Adrenal gland (tissue), 12 donors: ENCODE measurements around the gene CNTN4. TPM values are rescaled to one million over a fixed set of nuclear protein-coding genes. Genes with fewer than 3 reads are reported as not detected.

Experiments used
- DNase-seq, 7 donors: peaks; one replicate each; pipeline ENCODE4 v3.0.0-alpha.2; 2019 to 2020
- H3K27ac ChIP-seq, 5 donors: fragments of 200-600 bp; sonication (generic) in 4 of 5; 1 replicate in 3 of 5; 2 replicates in 2 of 5; pipeline versions ENCODE4 v1.5.1 to v1.8.0; 2016 to 2020; ENCODE audit warnings: mild to moderate bottlenecking in 1 of 5
- H3K27me3 ChIP-seq: fragments of 200-600 bp; 2 replicates; pipeline ENCODE4 v1.8.0; 2021
- H3K36me3 ChIP-seq, 2 donors: fragments of 200-600 bp; replicated peaks in 1 of 2; 1 replicate in 1 of 2; 2 replicates in 1 of 2; pipeline versions ENCODE4 v1.5.1 to v1.8.0; 2018 to 2022
- H3K4me1 ChIP-seq, 2 donors: fragments of 200-600 bp; replicated peaks in 1 of 2; 1 replicate in 1 of 2; 2 replicates in 1 of 2; pipeline versions ENCODE4 v1.5.1 to v1.8.0; 2018 to 2021
- H3K4me3 ChIP-seq, 4 donors: fragments of 200-600 bp; sonication (generic) in 3 of 4; one replicate each; pipeline ENCODE4 v1.5.1; 2016 to 2018
- H3K9me3 ChIP-seq, 3 donors: fragments of 200-600 bp; sonication (generic) in 1 of 3; replicated peaks in 1 of 3; 1 replicate in 2 of 3; 2 replicates in 1 of 3; pipeline versions ENCODE4 v1.5.1 to v1.8.0; 2016 to 2021
- POLR2A ChIP-seq, 2 donors: fragments of 450-650 bp; IDR thresholded peaks; one replicate each; pipeline ENCODE4 v1.6.1; 2017; ENCODE audit warnings: antibody characterized with exemption in 2 of 2, mild to moderate bottlenecking in 2 of 2, moderate library complexity in 1 of 2
- WGBS, 4 donors: extraction: QIAGEN DNeasy Blood & Tissue Kit in 2 of 4; methylation state at CpG; one replicate each; pipeline versions ENCODE4 v1.1.5 to v1.1.7; 2013 to 2017; 5-methylcytosine and 5-hydroxymethylcytosine counted together
- intact Hi-C, 2 donors: fragments of 100-400 bp; cut with DNase I; formaldehyde crosslinking; loops; one replicate each; pipeline versions ENCODE4 v1.14.1 to v1.15.0; 2022 to 2023
- polyA plus RNA-seq, 3 donors: library from polyadenylated mRNA; stranded (reverse); fragments of 200-250 nt in 2 of 3; fragments of 350-450 nt in 1 of 3; fragmentation: Illumina TruSeq in 1 of 3; extraction: RNeasy Lipid Tissue Mini Kit (QIAGEN cat#74804) in 1 of 3; gene quantifications; one replicate each; pipeline ENCODE4 v1.2.3, GENCODE V29; 2013 to 2014
- total RNA-seq, 9 donors: library from RNA; depleted of rRNA in 4 of 9; stranded (reverse); fragments of >200 nt in 4 of 9; fragments of 120-200 nt in 1 of 9; fragmentation: NEBNext Ultra II Directional in 1 of 9; extraction: Animal tissue kit (Norgen Biotek cat#: 25700) in 1 of 9; gene quantifications; one replicate each; pipeline versions ENCODE4 v1.1.0 to v1.2.4, GENCODE V29; 2013 to 2023
- TF ChIP-seq, protein P1 (sequence below), 6 experiments: fragments of 450-650 bp in 4 of 6; fragments of 200-600 bp in 2 of 6; sonication (generic) in 1 of 6; IDR thresholded peaks; 1 replicate in 5 of 6; 2 replicates in 1 of 6; pipeline versions ENCODE4 v1.5.1 to v1.8.0; 2016 to 2021; ENCODE audit warnings: antibody characterized with exemption in 6 of 6, mild to moderate bottlenecking in 2 of 6, moderate library complexity in 1 of 6
- donor health status: healthy with polysubstance abuse.
- donor health status: Bipolar disorder and iron deficiency.
- donor health status: DM: yes; HTN: yes; CAD: no.
- donor health status: DM: no; HTN: no; CAD: no.
- donor health status: DM: no; HTN: no; CAD: no.
- donor health status: DM: yes; HTN: yes; CAD: no.

Gene CNTN4
- total and polyA plus RNA-seq, 12 donors, result 0.17 to 9.2 (median 1.6) TPM

GRCh38 chr3:3084890-3085289 is 986.2 kb downstream of the CNTN4 start:
- intact Hi-C loops, result no loop called here

DNA sequence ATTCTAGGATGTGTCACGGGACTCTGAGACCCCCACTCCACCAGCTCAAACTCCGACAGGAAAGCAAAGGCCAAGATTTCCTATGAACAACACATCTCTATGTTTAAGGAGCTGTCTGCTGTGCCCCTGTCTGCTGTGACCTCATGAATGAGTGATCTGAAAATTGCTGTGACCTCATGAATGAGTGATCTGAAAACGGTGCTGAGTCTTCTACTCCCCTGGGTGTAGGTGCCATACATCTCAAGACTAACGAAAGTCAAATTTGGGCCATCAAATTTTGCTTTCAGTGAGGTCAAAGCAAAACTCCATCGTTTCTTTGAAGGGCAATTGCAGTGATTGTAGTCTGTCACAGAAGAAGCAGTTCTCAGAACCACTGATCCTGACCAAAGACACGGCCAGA is 987.1 kb downstream of the CNTN4 start:
- H3K27me3 ChIP-seq, result no peaks in the 10 kb centered on the region
- no peak overlapping the region for H3K4me3 ChIP-seq
- H3K27ac ChIP-seq, result no peak overlapping the region
- no peaks in the 10 kb centered on the region for H3K4me1 ChIP-seq
- TF ChIP-seq, protein P1, sequence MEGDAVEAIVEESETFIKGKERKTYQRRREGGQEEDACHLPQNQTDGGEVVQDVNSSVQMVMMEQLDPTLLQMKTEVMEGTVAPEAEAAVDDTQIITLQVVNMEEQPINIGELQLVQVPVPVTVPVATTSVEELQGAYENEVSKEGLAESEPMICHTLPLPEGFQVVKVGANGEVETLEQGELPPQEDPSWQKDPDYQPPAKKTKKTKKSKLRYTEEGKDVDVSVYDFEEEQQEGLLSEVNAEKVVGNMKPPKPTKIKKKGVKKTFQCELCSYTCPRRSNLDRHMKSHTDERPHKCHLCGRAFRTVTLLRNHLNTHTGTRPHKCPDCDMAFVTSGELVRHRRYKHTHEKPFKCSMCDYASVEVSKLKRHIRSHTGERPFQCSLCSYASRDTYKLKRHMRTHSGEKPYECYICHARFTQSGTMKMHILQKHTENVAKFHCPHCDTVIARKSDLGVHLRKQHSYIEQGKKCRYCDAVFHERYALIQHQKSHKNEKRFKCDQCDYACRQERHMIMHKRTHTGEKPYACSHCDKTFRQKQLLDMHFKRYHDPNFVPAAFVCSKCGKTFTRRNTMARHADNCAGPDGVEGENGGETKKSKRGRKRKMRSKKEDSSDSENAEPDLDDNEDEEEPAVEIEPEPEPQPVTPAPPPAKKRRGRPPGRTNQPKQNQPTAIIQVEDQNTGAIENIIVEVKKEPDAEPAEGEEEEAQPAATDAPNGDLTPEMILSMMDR (IDR thresholded peaks at IDR 0.05), result no peak
- no peak for TF ChIP-seq POLR2A (IDR thresholded peaks at IDR 0.05)
- intact Hi-C loops, result no loop called here
- H3K9me3 ChIP-seq, result no peaks in the 10 kb centered on the region
- WGBS, 4 donors, result 77 to 85% (median 82%) methylated on average over 4 to 6 of the region's 6 CpGs
- no peak for DNase-seq
- no peaks in the 10 kb centered on the region for H3K36me3 ChIP-seq

More at GRCh38 chr3:3084890-3085289, 986.2 kb downstream of the CNTN4 start:
- no peak for DNase-seq
- no peak overlapping the region for H3K27ac ChIP-seq
- H3K4me1 ChIP-seq, result no peaks in the 10 kb centered on the region
- no peak for TF ChIP-seq POLR2A (IDR thresholded peaks at IDR 0.05)
- TF ChIP-seq, protein P1 (IDR thresholded peaks at IDR 0.05), result no peak
- no peaks in the 10 kb centered on the region for H3K36me3 ChIP-seq
- WGBS, 4 donors, result 80 to 87% (median 85%) methylated on average over 3 of the region's 3 CpGs
- no peak overlapping the region for H3K4me3 ChIP-seq
- no peaks in the 10 kb centered on the region for H3K9me3 ChIP-seq
- no peaks in the 10 kb centered on the region for H3K27me3 ChIP-seq

DNA sequence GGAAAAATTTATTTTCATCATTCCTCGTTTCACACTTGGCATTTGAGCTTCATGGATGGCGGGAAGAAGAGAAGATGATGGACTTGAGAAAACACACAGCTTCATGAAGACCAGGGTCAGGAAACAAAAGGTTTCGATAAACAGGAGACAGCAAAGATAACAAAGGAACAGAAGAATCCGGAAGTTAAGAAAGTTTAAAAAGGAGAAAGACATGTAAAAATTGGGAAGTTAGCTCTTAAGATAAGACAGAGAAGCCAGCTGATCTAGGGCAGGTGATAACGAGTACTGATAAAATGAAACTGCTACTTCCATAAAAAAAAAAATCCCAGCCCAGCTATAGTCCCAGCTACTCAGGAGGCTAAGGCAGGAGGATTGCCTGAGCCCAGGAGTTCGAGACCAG is 987.6 kb downstream of the CNTN4 start:
- Histone ChIP-seq H3K4me3 (no peak overlapping the region), H3K27me3 (no peaks in the 10 kb centered on the region), H3K4me1 (no peaks in the 10 kb centered on the region), H3K27ac (no peak overlapping the region), H3K36me3 (no peaks in the 10 kb centered on the region), H3K9me3 (no peaks in the 10 kb centered on the region)
- intact Hi-C loops, result no loop called here
- no peak for TF ChIP-seq POLR2A (IDR thresholded peaks at IDR 0.05)
- TF ChIP-seq, protein P1 (IDR thresholded peaks at IDR 0.05), result no peak
- 59 to 77% (median 65%) methylated on average over 6 of the region's 6 CpGs for WGBS, 4 donors
- no peak for DNase-seq

DNA sequence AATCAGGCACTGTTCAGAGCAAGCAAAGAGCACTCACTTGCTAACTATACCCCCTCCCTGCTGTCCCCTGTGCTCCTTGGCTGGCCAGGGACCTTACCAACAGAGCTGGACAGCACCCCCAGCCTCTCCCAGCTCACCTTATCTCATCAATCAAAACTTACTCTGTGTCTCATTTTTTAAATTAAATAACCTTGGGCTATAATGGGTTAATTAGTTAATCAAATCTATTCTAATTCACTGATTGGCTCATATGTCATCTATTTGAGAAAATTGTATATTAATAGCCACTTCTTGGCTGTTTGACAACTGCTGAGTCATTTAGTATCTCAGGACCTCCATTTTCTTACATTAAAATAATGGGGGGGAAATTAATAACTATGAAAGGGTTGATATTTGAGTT is 988.6 kb downstream of the CNTN4 start:
- Histone ChIP-seq H3K9me3 (no peaks in the 10 kb centered on the region), H3K27ac (no peak overlapping the region), H3K27me3 (no peaks in the 10 kb centered on the region), H3K4me3 (no peak overlapping the region), H3K4me1 (no peaks in the 10 kb centered on the region), H3K36me3 (no peaks in the 10 kb centered on the region)
- no peak for DNase-seq
- intact Hi-C loops, result no loop called here
- no peak for TF ChIP-seq POLR2A (IDR thresholded peaks at IDR 0.05)
- TF ChIP-seq, protein P1 (IDR thresholded peaks at IDR 0.05), result no peak
